HEK293 (cell line): ENCODE measurements around the gene FSTL5.

Experiments
- CTCF ChIA-PET: fragments of 350-600 bp; formaldehyde crosslinking; extraction: SDS; loops from one replicate; lab custom pipeline; 2021; ENCODE audit warnings: antibody characterized with exemption; lab: Yijun Ruan, JAX
- POLR2A ChIA-PET: fragments of 300-600 bp; formaldehyde crosslinking; extraction: SDS; loops from one replicate; lab custom pipeline; 2020; ENCODE audit warnings: antibody characterized with exemption, inconsistent platforms; lab: Yijun Ruan, JAX
- H3K27ac ChIP-seq: fragments of 200-500 bp; sonication (Bioruptor generic); 2 replicates; pipeline ENCODE4 v1.5.1; 2014; ENCODE audit warnings: low read depth, low read length, control low read depth, inconsistent platforms; ENCODE audit errors: extremely low read depth
- H3K36me3 ChIP-seq, 2 experiments: fragments of 200-500 bp in 1 of 2; sonication (Bioruptor generic) in 1 of 2; 1 replicate in 1 of 2; 2 replicates in 1 of 2; pipeline ENCODE4 v1.5.1; 2014 to 2017; ENCODE audit warnings: inconsistent platforms in 2 of 2, low read length in 2 of 2; ENCODE audit not compliant: control insufficient read depth in 2 of 2, insufficient read depth in 1 of 2
- H3K4me1 ChIP-seq: fragments of 200-500 bp; sonication (Bioruptor generic); 2 replicates; pipeline ENCODE4 v1.5.1; 2014; ENCODE audit warnings: mild to moderate bottlenecking, low read length, inconsistent platforms; ENCODE audit not compliant: control insufficient read depth, insufficient read depth
- H3K4me3 ChIP-seq: 2 replicates; pipeline ENCODE4 v1.5.1; 2011; ENCODE audit warnings: low read depth, mild to moderate bottlenecking, control low read depth, low read length, moderate library complexity
- H3K9me3 ChIP-seq: fragments of 200-500 bp; sonication (Bioruptor generic); 2 replicates; pipeline ENCODE4 v1.5.1; 2014; ENCODE audit warnings: low read depth, low read length, inconsistent platforms; ENCODE audit not compliant: control insufficient read depth, insufficient read depth
- AEBP2 ChIP-seq: fragments of 450-650 bp; formaldehyde crosslinking; IDR thresholded peaks from 2 replicates; pipeline ENCODE4 v1.5.1; 2016; ENCODE audit warnings: missing biosample characterization, missing genetic modification characterization, borderline replicate concordance
- BCL11A ChIP-seq: fragments of 450-650 bp; formaldehyde crosslinking; IDR thresholded peaks from 2 replicates; pipeline ENCODE4 v1.5.1; 2016; ENCODE audit warnings: low read depth, missing biosample characterization, missing genetic modification characterization
- ELK4 ChIP-seq: IDR thresholded peaks from 2 replicates; pipeline ENCODE4 v1.6.1; 2011; ENCODE audit warnings: mild to moderate bottlenecking, low read depth, low read length, borderline replicate concordance
- KLF1 ChIP-seq: fragments of 450-650 bp; formaldehyde crosslinking; IDR thresholded peaks from 2 replicates; pipeline ENCODE4 v1.5.1; 2016; ENCODE audit warnings: missing biosample characterization, missing genetic modification characterization
- KLF16 ChIP-seq: fragments of 450-650 bp; formaldehyde crosslinking; IDR thresholded peaks from 2 replicates; pipeline ENCODE4 v1.5.1; 2017; ENCODE audit warnings: missing biosample characterization, missing genetic modification characterization
- KLF7 ChIP-seq: fragments of 450-650 bp; formaldehyde crosslinking; IDR thresholded peaks from 2 replicates; pipeline ENCODE4 v1.5.1; 2016; ENCODE audit warnings: missing biosample characterization, missing genetic modification characterization, borderline replicate concordance
- KLF9 ChIP-seq: fragments of 450-650 bp; formaldehyde crosslinking; IDR thresholded peaks from 2 replicates; pipeline ENCODE4 v1.5.1; 2016; ENCODE audit warnings: missing biosample characterization, missing genetic modification characterization, low read depth
- MYNN ChIP-seq: fragments of 450-650 bp; formaldehyde crosslinking; IDR thresholded peaks from 2 replicates; pipeline ENCODE4 v1.5.1; 2016; ENCODE audit warnings: missing biosample characterization, missing genetic modification characterization, borderline replicate concordance
- PATZ1 ChIP-seq: fragments of 450-650 bp; formaldehyde crosslinking; IDR thresholded peaks from 2 replicates; pipeline ENCODE4 v1.5.1; 2016; ENCODE audit warnings: missing biosample characterization, missing genetic modification characterization
- RBAK ChIP-seq: fragments of 450-650 bp; formaldehyde crosslinking; IDR thresholded peaks from 2 replicates; pipeline ENCODE4 v1.5.1; 2016; ENCODE audit warnings: missing biosample characterization, missing genetic modification characterization
- REPIN1 ChIP-seq: fragments of 450-650 bp; formaldehyde crosslinking; IDR thresholded peaks from 2 replicates; pipeline ENCODE4 v1.5.1; 2017; ENCODE audit warnings: missing biosample characterization, missing genetic modification characterization, low read depth
- TSHZ1 ChIP-seq: fragments of 450-650 bp; formaldehyde crosslinking; IDR thresholded peaks from 2 replicates; pipeline ENCODE4 v1.5.1; 2016; ENCODE audit warnings: missing biosample characterization, missing genetic modification characterization, borderline replicate concordance
- ZBTB1 ChIP-seq: fragments of 450-650 bp; formaldehyde crosslinking; IDR thresholded peaks from 2 replicates; pipeline ENCODE4 v1.5.1; 2016; ENCODE audit warnings: missing biosample characterization, missing genetic modification characterization
- ZEB2 ChIP-seq: fragments of 450-650 bp; formaldehyde crosslinking; IDR thresholded peaks from 2 replicates; pipeline ENCODE4 v1.5.1; 2016; ENCODE audit warnings: missing biosample characterization, missing genetic modification characterization
- ZNF140 ChIP-seq: fragments of 450-650 bp; formaldehyde crosslinking; IDR thresholded peaks from 2 replicates; pipeline ENCODE4 v1.5.1; 2016; ENCODE audit warnings: missing biosample characterization, missing genetic modification characterization
- ZNF2 ChIP-seq: fragments of 450-650 bp; formaldehyde crosslinking; IDR thresholded peaks from 2 replicates; pipeline ENCODE4 v1.5.1; 2016; ENCODE audit warnings: missing biosample characterization, missing genetic modification characterization
- ZNF248 ChIP-seq: fragments of 450-650 bp; formaldehyde crosslinking; IDR thresholded peaks from 2 replicates; pipeline ENCODE4 v1.5.1; 2017; ENCODE audit warnings: missing biosample characterization, missing genetic modification characterization
- ZNF354C ChIP-seq: fragments of 450-650 bp; formaldehyde crosslinking; IDR thresholded peaks from 2 replicates; pipeline ENCODE4 v1.5.1; 2016; ENCODE audit warnings: missing biosample characterization, missing genetic modification characterization, low read depth, borderline replicate concordance
- ZNF404 ChIP-seq: fragments of 450-650 bp; formaldehyde crosslinking; IDR thresholded peaks from 2 replicates; pipeline ENCODE4 v1.5.1; 2017; ENCODE audit warnings: missing biosample characterization, missing genetic modification characterization
- ZNF416 ChIP-seq: fragments of 450-650 bp; formaldehyde crosslinking; IDR thresholded peaks from 2 replicates; pipeline ENCODE4 v1.5.1; 2016; ENCODE audit warnings: missing biosample characterization, missing genetic modification characterization
- ZNF423 ChIP-seq: fragments of 450-650 bp; formaldehyde crosslinking; IDR thresholded peaks from 2 replicates; pipeline ENCODE4 v1.5.1; 2016; ENCODE audit warnings: missing biosample characterization, missing genetic modification characterization
- ZNF510 ChIP-seq: fragments of 450-650 bp; formaldehyde crosslinking; IDR thresholded peaks from 2 replicates; pipeline ENCODE4 v1.5.1; 2018; ENCODE audit warnings: mild to moderate bottlenecking, missing genetic modification characterization, missing biosample characterization; ENCODE audit not compliant: insufficient replicate concordance
- ZNF677 ChIP-seq: fragments of 450-650 bp; IDR thresholded peaks from 2 replicates; pipeline ENCODE4 v1.5.0; 2018; ENCODE audit warnings: missing biosample characterization, mild to moderate bottlenecking, missing genetic modification characterization, moderate library complexity
- ZNF707 ChIP-seq: fragments of 450-650 bp; formaldehyde crosslinking; IDR thresholded peaks from 2 replicates; pipeline ENCODE4 v1.5.1; 2016; ENCODE audit warnings: missing biosample characterization, missing genetic modification characterization
- ZSCAN30 ChIP-seq: fragments of 450-650 bp; IDR thresholded peaks from 2 replicates; pipeline ENCODE4 v1.5.1; 2018; ENCODE audit warnings: missing biosample characterization, mild to moderate bottlenecking, missing genetic modification characterization, moderate library complexity

The FSTL5 gene

GRCh38 chr4:161936625-161937550, 226.9 kb downstream of the FSTL5 start (continued):
- no peak for TF ChIP-seq ELK4
- TF ChIP-seq REPIN1, result no peak
- TF ChIP-seq ZSCAN30 (tag by site-specific recombination), result no peak
- no peak for TF ChIP-seq MYNN (tag by site-specific recombination)
- TF ChIP-seq ZNF248 (tag by site-specific recombination), result no peak
- no peak for TF ChIP-seq PATZ1
- no peak for TF ChIP-seq ZNF416 (tag by site-specific recombination)
- TF ChIP-seq BCL11A (tag by site-specific recombination), result no peak
- no peak for TF ChIP-seq ZNF510 (tag by site-specific recombination)
- no peak for TF ChIP-seq KLF16 (tag by site-specific recombination)
- no peak for TF ChIP-seq AEBP2 (tag by site-specific recombination)
- TF ChIP-seq ZNF2, result no peak

- ChIA-PET CTCF (no interaction called here), POLR2A (no interaction called here)
- Histone ChIP-seq H3K4me1 (no peaks in the 10 kb centered on the region), H3K9me3 (no peaks in the 10 kb centered on the region), H3K27ac (no peak overlapping the region), H3K36me3 (no peaks in the 10 kb centered on the region), H3K4me3 (no peak overlapping the region)
- TF ChIP-seq ZNF404 (tag by site-specific recombination) (no peak), ZNF707 (tag by site-specific recombination) (no peak), RBAK (tag by site-specific recombination) (no peak), ZNF416 (tag by site-specific recombination) (no peak), ZNF423 (tag by site-specific recombination) (no peak), ZBTB1 (tag by site-specific recombination) (no peak), KLF9 (no peak), KLF1 (tag by site-specific recombination) (no peak), KLF7 (tag by site-specific recombination) (no peak), PATZ1 (no peak), TSHZ1 (tag by site-specific recombination) (no peak), ZNF354C (tag by site-specific recombination) (no peak), ZNF140 (tag by site-specific recombination) (no peak), ZEB2 (no peak), ZNF677 (no peak)
Observed at GRCh38 chr4:161931089-161931488, 232.7 kb downstream of the FSTL5 start.
